H1 (cell line): ENCODE data around the gene ZNF609. TPM values are rescaled to one million over a fixed set of nuclear protein-coding genes. Genes with fewer than 3 reads are reported as not detected.

Experiments
- CTCF ChIA-PET: fragments of 300-600 bp; sonication (Branson Sonifier 250); formaldehyde crosslinking; loops from one replicate; lab custom pipeline; 2021; ENCODE audit not compliant: partially characterized antibody; lab: Charles Lee
- POLR2A ChIA-PET: fragments of 300-600 bp; sonication (Branson Sonifier 250); formaldehyde crosslinking; loops from one replicate; lab custom pipeline; 2021; ENCODE audit warnings: inconsistent platforms; ENCODE audit not compliant: partially characterized antibody; lab: Charles Lee
- DNase-seq, 2 experiments: peaks; one replicate each; pipeline versions ENCODE4 v3.0.0 to v3.0.0-alpha.2; 2010 to 2022; ENCODE audit warnings: low spot score in 2 of 2, low read depth in 1 of 2, mixed read lengths in 1 of 2
- FAIRE-seq: peaks from 2 replicates; lab custom pipeline; 2011; peaks lifted over from hg19 to GRCh38; lab: Jason Lieb, UNC
- H2AFZ ChIP-seq: 2 replicates; pipeline ENCODE4 v1.8.1; 2012; ENCODE audit warnings: low read length, inconsistent platforms
- H2AK5ac ChIP-seq: 2 replicates; pipeline ENCODE4 v1.6.1; 2013; ENCODE audit warnings: low read depth, low read length
- H2BK120ac ChIP-seq: replicated peaks from 2 replicates; pipeline ENCODE3; 2013; ENCODE audit warnings: low read depth, low read length, inconsistent platforms
- H2BK12ac ChIP-seq: 2 replicates; pipeline ENCODE4 v1.6.1; 2013; ENCODE audit warnings: low read depth, low read length
- H2BK15ac ChIP-seq: 2 replicates; pipeline ENCODE4 v1.6.1; 2013; ENCODE audit warnings: low read length
- H2BK20ac ChIP-seq: 2 replicates; pipeline ENCODE4 v1.6.1; 2013; ENCODE audit warnings: low read length
- H2BK5ac ChIP-seq: 2 replicates; pipeline ENCODE4 v1.6.1; 2013; ENCODE audit warnings: low read depth, low read length
- H3K14ac ChIP-seq: 2 replicates; pipeline ENCODE4 v1.6.1; 2013; ENCODE audit warnings: inconsistent platforms; ENCODE audit not compliant: insufficient read length
- H3K18ac ChIP-seq: 2 replicates; pipeline ENCODE4 v1.6.1; 2013; ENCODE audit warnings: low read length; ENCODE audit errors: extremely low read depth
- H3K23ac ChIP-seq: 2 replicates; pipeline ENCODE4 v1.6.1; 2013; ENCODE audit warnings: inconsistent platforms; ENCODE audit not compliant: insufficient read length
- H3K23me2 ChIP-seq: 2 replicates; pipeline ENCODE4 v1.6.1; 2013; ENCODE audit warnings: low read depth, low read length
- H3K27ac ChIP-seq: 2 replicates; pipeline ENCODE4 v1.6.1; 2011; ENCODE audit warnings: low read depth, low read length, inconsistent platforms
- H3K27me3 ChIP-seq, 4 experiments: replicated peaks in 1 of 4; 1 replicate in 1 of 4; 2 replicates in 3 of 4; pipeline versions ENCODE4 v1.6.1 to v1.8.1; 2011 to 2013; ENCODE audit warnings: low read length in 3 of 4, mild to moderate bottlenecking in 3 of 4, inconsistent platforms in 2 of 4, mixed read lengths in 2 of 4, moderate library complexity in 1 of 4; ENCODE audit not compliant: control insufficient read depth in 3 of 4, insufficient read depth in 3 of 4; ENCODE audit errors: extremely low read depth in 1 of 4
- H3K36me3 ChIP-seq, 4 experiments: 2 replicates each; pipeline versions ENCODE4 v1.6.1 to v1.8.1; 2011 to 2013; ENCODE audit warnings: mild to moderate bottlenecking in 4 of 4, low read length in 3 of 4, moderate library complexity in 2 of 4, control low read depth in 1 of 4, inconsistent platforms in 1 of 4; ENCODE audit not compliant: insufficient read depth in 4 of 4, control insufficient read depth in 2 of 4
- H3K4ac ChIP-seq: replicated peaks from 2 replicates; pipeline ENCODE3; 2013; ENCODE audit warnings: low read length, low read depth, mixed read lengths, inconsistent platforms; ENCODE audit not compliant: insufficient read length
- H3K4me1 ChIP-seq, 4 experiments: replicated peaks in 1 of 4; 1 replicate in 1 of 4; 2 replicates in 3 of 4; pipeline versions ENCODE4 v1.6.1 to v1.8.1; 2011 to 2013; ENCODE audit warnings: low read length in 3 of 4, inconsistent platforms in 2 of 4, mixed read lengths in 1 of 4; ENCODE audit not compliant: insufficient read depth in 4 of 4, control insufficient read depth in 3 of 4
- H3K4me2 ChIP-seq, 2 experiments: 2 replicates each; pipeline versions ENCODE4 v1.6.1 to v1.8.1; 2011 to 2013; ENCODE audit warnings: low read depth in 2 of 2, low read length in 2 of 2, control low read depth in 1 of 2, inconsistent platforms in 1 of 2, mild to moderate bottlenecking in 1 of 2; ENCODE audit not compliant: insufficient read depth in 1 of 2
- H3K4me3 ChIP-seq, 4 experiments: fragments of 200-600, 300-600 bp in 1 of 4; sonication (generic), shearing (Covaris generic), sonication (Bioruptor Twin) in 1 of 4; 2 replicates each; pipeline versions ENCODE4 v1.5.1 to v1.8.1; 2011 to 2016; ENCODE audit warnings: low read length in 4 of 4, low read depth in 3 of 4, control low read depth in 2 of 4, inconsistent platforms in 2 of 4, mild to moderate bottlenecking in 2 of 4, mixed read lengths in 1 of 4, moderate library complexity in 1 of 4; ENCODE audit not compliant: insufficient read depth in 2 of 4; ENCODE audit errors: extremely low read depth in 1 of 4
- H3K56ac ChIP-seq: replicated peaks from 2 replicates; pipeline ENCODE3; 2013; ENCODE audit warnings: low read depth, mild to moderate bottlenecking, mixed read lengths, low read length, inconsistent platforms; ENCODE audit not compliant: insufficient read length
- H3K79me1 ChIP-seq: 2 replicates; pipeline ENCODE4 v1.6.1; 2013; ENCODE audit warnings: low read depth, low read length, control low read depth
- H3K79me2 ChIP-seq, 2 experiments: 2 replicates each; pipeline versions ENCODE4 v1.6.1 to v1.8.1; 2012 to 2013; ENCODE audit warnings: low read length in 2 of 2, mild to moderate bottlenecking in 2 of 2, inconsistent platforms in 1 of 2; ENCODE audit not compliant: insufficient read depth in 2 of 2, control insufficient read depth in 1 of 2
- H3K9ac ChIP-seq, 4 experiments: replicated peaks in 1 of 4; 1 replicate in 1 of 4; 2 replicates in 3 of 4; pipeline versions ENCODE4 v1.6.1 to v1.8.1; 2011 to 2013; ENCODE audit warnings: low read depth in 3 of 4, low read length in 3 of 4, control low read depth in 2 of 4, mild to moderate bottlenecking in 2 of 4, moderate library complexity in 2 of 4, inconsistent platforms in 1 of 4; ENCODE audit errors: extremely low read depth in 1 of 4
- H3K9me3 ChIP-seq, 2 experiments: 2 replicates each; pipeline versions ENCODE4 v1.6.1 to v1.8.1; 2012 to 2013; ENCODE audit warnings: mild to moderate bottlenecking in 2 of 2, moderate library complexity in 2 of 2, control low read depth in 1 of 2, inconsistent platforms in 1 of 2, low read depth in 1 of 2, low read length in 1 of 2, mixed read lengths in 1 of 2; ENCODE audit not compliant: insufficient read depth in 2 of 2
- H4K20me1 ChIP-seq, 2 experiments: replicated peaks in 1 of 2; 2 replicates each; pipeline versions ENCODE3 to v1.8.1; 2011 to 2013; ENCODE audit warnings: inconsistent platforms in 2 of 2, low read length in 2 of 2, mild to moderate bottlenecking in 1 of 2; ENCODE audit not compliant: insufficient read depth in 2 of 2, control insufficient read depth in 1 of 2
- H4K5ac ChIP-seq: 2 replicates; pipeline ENCODE4 v1.6.1; 2013; ENCODE audit warnings: low read length, low read depth, mixed read lengths, inconsistent platforms; ENCODE audit not compliant: insufficient read length
- H4K8ac ChIP-seq: 2 replicates; pipeline ENCODE4 v1.8.0; 2013; ENCODE audit warnings: mild to moderate bottlenecking, moderate library complexity, low read length, inconsistent platforms; ENCODE audit not compliant: insufficient read depth; ENCODE audit errors: extremely low read depth
- H4K91ac ChIP-seq: replicated peaks from 2 replicates; pipeline ENCODE3; 2013; ENCODE audit warnings: low read length, mixed read lengths, inconsistent platforms; ENCODE audit not compliant: insufficient read length
- BCL11A ChIP-seq, 2 experiments: IDR thresholded peaks; one replicate each; pipeline ENCODE4 v1.6.1; 2011; ENCODE audit warnings: low read depth in 2 of 2, low read length in 2 of 2, mild to moderate bottlenecking in 2 of 2
- CHD1 ChIP-seq: IDR thresholded peaks from 2 replicates; pipeline ENCODE4 v1.6.1; 2012; ENCODE audit warnings: low read depth, low read length, improper control_type of control experiment
- EP300 ChIP-seq, 2 experiments: IDR thresholded peaks; 1 replicate in 1 of 2; 2 replicates in 1 of 2; pipeline ENCODE4 v1.6.1; 2011 to 2012; ENCODE audit warnings: low read depth in 2 of 2, low read length in 2 of 2, mild to moderate bottlenecking in 2 of 2, borderline replicate concordance in 1 of 2, inconsistent platforms in 1 of 2, moderate library complexity in 1 of 2
- EZH2 ChIP-seq: fragments of 200-600 bp; sonication (generic); IDR thresholded peaks from 2 replicates; pipeline ENCODE4 v1.7.1; 2012; ENCODE audit warnings: low read depth, mild to moderate bottlenecking, moderate library complexity, low read length, inconsistent platforms; ENCODE audit not compliant: severe bottlenecking
- HDAC6 ChIP-seq: IDR thresholded peaks from one replicate; pipeline ENCODE4 v1.7.1; 2012; ENCODE audit warnings: low read depth, mild to moderate bottlenecking, inconsistent platforms, low read length, moderate library complexity
- JUN ChIP-seq: IDR thresholded peaks from 2 replicates; pipeline ENCODE4 v1.6.1; 2011; ENCODE audit warnings: low read depth, mild to moderate bottlenecking, improper control_type of control experiment, low read length
- KDM1A ChIP-seq: fragments of 200-600, 300-600 bp; sonication (generic); IDR thresholded peaks from 2 replicates; pipeline ENCODE4 v1.7.1; 2016; ENCODE audit warnings: mild to moderate bottlenecking, low read length, borderline replicate concordance
- KDM4A ChIP-seq: IDR thresholded peaks from one replicate; pipeline ENCODE4 v1.7.1; 2012; ENCODE audit warnings: low read depth, mild to moderate bottlenecking, moderate library complexity, low read length, inconsistent platforms; ENCODE audit not compliant: severe bottlenecking
- MAFK ChIP-seq: IDR thresholded peaks from 2 replicates; pipeline ENCODE4 v1.6.1; 2012; ENCODE audit warnings: low read depth, mild to moderate bottlenecking, improper control_type of control experiment, low read length
- POU5F1 ChIP-seq: IDR thresholded peaks from 2 replicates; pipeline ENCODE4 v1.6.1; 2011; ENCODE audit warnings: low read depth, mild to moderate bottlenecking, low read length, moderate library complexity
- RXRA ChIP-seq: IDR thresholded peaks from 2 replicates; pipeline ENCODE4 v1.6.1; 2011; ENCODE audit warnings: low read depth, mild to moderate bottlenecking, low read length, moderate library complexity; ENCODE audit not compliant: insufficient read depth
- SAP30 ChIP-seq: fragments of 300-600 bp; sonication (generic); IDR thresholded peaks from 2 replicates; pipeline ENCODE4 v1.7.1; 2012; ENCODE audit warnings: low read length, moderate library complexity, mild to moderate bottlenecking, inconsistent platforms; ENCODE audit not compliant: insufficient read depth, insufficient replicate concordance
- TAF7 ChIP-seq: optimal IDR thresholded peaks from 2 replicates; pipeline ENCODE3; 2011; ENCODE audit warnings: low read depth, mild to moderate bottlenecking, inconsistent platforms, low read length, moderate library complexity, borderline replicate concordance
- WGBS, 2 experiments: shearing (Covaris generic) in 1 of 2; methylation state at CpG; one replicate each; pipeline versions ENCODE4 v1.1.6 to v1.1.7; 2013 to 2015; ENCODE audit warnings: low lambda C conversion rate in 2 of 2, mixed read lengths in 2 of 2, inconsistent platforms in 1 of 2, low coverage in 1 of 2, missing lambda C conversion rate in 1 of 2; ENCODE audit not compliant: insufficient replicate concordance in 2 of 2, insufficient coverage in 1 of 2, insufficient read length in 1 of 2; ENCODE audit errors: extremely low coverage in 1 of 2, missing lambda C conversion rate in 1 of 2; 5-methylcytosine and 5-hydroxymethylcytosine counted together
- polyA plus RNA-seq, 7 experiments: library from polyadenylated mRNA; depleted of rRNA in 3 of 7; stranded (reverse) in 5 of 7; unstranded in 2 of 7; fragments of >200 nt in 5 of 7; fragments of 200-250 nt in 2 of 7; gene quantifications; 1 replicate in 5 of 7; 2 replicates in 1 of 7; 4 replicates in 1 of 7; pipeline versions ENCODE4 v1.2.1 to v1.2.3, GENCODE V29; 2011 to 2013; ENCODE audit warnings: missing spikeins in 2 of 7, mixed read lengths in 2 of 7
- total RNA-seq: library from RNA; stranded (reverse); fragmentation: NEBNext Ultra II Directional; extraction: Animal tissue kit (Norgen Biotek cat#: 25700); gene quantifications from 2 replicates; pipeline ENCODE4 v1.2.1, GENCODE V29; 2021

ZNF609 gene
- total and polyA plus RNA-seq, 2 of the 8 experiments (the other 6 are each of a cell fraction or from before 2014, with no cell fraction given), result 15.5 to 47.8 TPM

DNA sequence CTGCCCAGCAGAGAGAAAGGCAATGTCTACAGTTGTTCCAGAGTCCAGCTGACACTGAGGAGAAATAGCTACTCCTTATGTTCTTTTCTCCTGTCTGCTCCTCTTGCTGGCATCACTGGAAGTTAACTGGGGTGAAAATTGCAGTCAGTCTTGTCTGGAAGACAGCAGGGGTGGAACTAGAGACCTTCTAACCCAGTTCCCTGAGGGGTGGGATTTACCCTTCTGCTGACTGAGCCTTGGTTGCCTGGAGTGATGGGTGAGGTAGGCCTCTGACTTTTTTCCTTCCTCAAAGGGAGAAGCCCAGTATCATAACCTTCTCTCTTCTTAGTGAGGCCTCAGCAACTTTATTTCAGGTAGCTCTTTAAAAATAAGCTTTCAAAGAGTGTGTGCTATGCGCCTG is 16.2 kb downstream of the ZNF609 start:
- Histone ChIP-seq H3K23ac (no peak overlapping the region), H4K5ac (no peak overlapping the region), H4K8ac (no peak overlapping the region), H3K9ac (no peak overlapping the region), H3K18ac (no peak overlapping the region), H3K36me3 (0 out of 8 replicates have a peak, but pooled peaks cover 0 to 2% (median 0%) of the 10 kb centered on the region in 4 experiments), H4K91ac (no peak overlapping the region), H3K79me2 (peaks cover 4 to 72% of the 10 kb centered on the region in 2 experiments; a peak in 2 of 4 replicates), H3K27me3 (no peaks in the 10 kb centered on the region), H3K4me3 (no peak overlapping the region), H2BK15ac (no peak overlapping the region), H3K4me2 (no peak overlapping the region), H3K14ac (no peak overlapping the region), H2BK5ac (no peak overlapping the region), H3K9me3 (no peaks in the 10 kb centered on the region), H4K20me1 (peaks cover 8 to 17% of the 10 kb centered on the region in 2 experiments), H3K56ac (no peak overlapping the region), H2AK5ac (no peak overlapping the region), H3K4me1 (no peaks in the 10 kb centered on the region; a peak in 2 of 7 replicates), H2AFZ (no peak overlapping the region), H2BK12ac (no peak overlapping the region), H3K23me2 (no peaks in the 10 kb centered on the region), H3K79me1 (no peaks in the 10 kb centered on the region; the same call in 1 of the 2 replicates), H3K4ac (no peak overlapping the region), H2BK20ac (no peak overlapping the region), H3K27ac (no peak overlapping the region; the same call in 1 of the 2 replicates), H2BK120ac (no peak overlapping the region)
- TF ChIP-seq JUN (no peak), KDM4A (no peak), EZH2 (no peak), CHD1 (no peak), SAP30 (no peak), KDM1A (no peak), EP300 (IDR thresholded peaks at IDR 0.05; ENCODE audit: borderline replicate concordance in 1 of 2, low read depth in 2 of 2, low read length in 2 of 2) (no peak), BCL11A (IDR thresholded peaks at IDR 0.05; ENCODE audit: low read depth in 2 of 2, low read length in 2 of 2) (no peak), RXRA (no peak), HDAC6 (no peak), POU5F1 (no peak), TAF7 (no peak), MAFK (no peak)
- ChIA-PET CTCF (interaction anchor here (1.0 to 1.5 kb wide), 3 partner anchors 54 to 210 kb away, joined by 3 to 5 read pairs (median 4); no protein-coding TSS in a partner anchor), POLR2A (interaction anchor here (0.5 to 6.4 kb wide), 6 partner anchors 10 to 549 kb away, joined by 3 to 43 read pairs (median 4); no protein-coding TSS in a partner anchor)
- DNase-seq (no peak), FAIRE-seq (no peak)
- 84% methylated on average over 1 of the region's 1 CpG; no CpG with 5 or more reads in 1 of the 2 experiments for WGBS, 2 experiments
